Calu3 (cell line): ENCODE results near the gene MOSPD3. TPM values are rescaled to one million over a fixed set of nuclear protein-coding genes. Genes with fewer than 3 reads are reported as not detected.
A peak's percentile ranks its signal among the peaks of the same experiment; 100 is the strongest.

ENCODE experiments used
- BruUV-seq: library from RNA; stranded (reverse); fragments of 400-500 nt; replicated peaks from 2 replicates; lab custom pipeline; 2021; lab: Mats Ljungman, UMichigan
- CTCF ChIA-PET: fragments of 300-600 bp; sonication (Branson Sonifier 250); formaldehyde crosslinking; loops from one replicate; lab custom pipeline; 2022; ENCODE audit warnings: antibody characterized with exemption; lab: Charles Lee
- DNase-seq: peaks from one replicate; pipeline ENCODE4 v3.0.0; 2022
- H3K27ac Mint-ChIP-seq: one replicate; pipeline ENCODE4 v1.8.0; 2022; ENCODE audit warnings: mixed read lengths; ENCODE audit not compliant: unreplicated experiment
- H3K27me3 Mint-ChIP-seq: one replicate; pipeline ENCODE4 v1.8.0; 2022; ENCODE audit warnings: mixed read lengths; ENCODE audit not compliant: unreplicated experiment
- H3K36me3 Mint-ChIP-seq: one replicate; pipeline ENCODE4 v1.8.0; 2022; ENCODE audit warnings: mild to moderate bottlenecking, moderate library complexity, mixed read lengths; ENCODE audit not compliant: insufficient read depth, unreplicated experiment
- H3K4me1 Mint-ChIP-seq: one replicate; pipeline ENCODE4 v1.8.0; 2022; ENCODE audit warnings: mild to moderate bottlenecking, low read depth, mixed read lengths; ENCODE audit not compliant: unreplicated experiment
- H3K4me3 Mint-ChIP-seq: one replicate; pipeline ENCODE4 v1.8.0; 2022; ENCODE audit warnings: mild to moderate bottlenecking, low read depth, moderate library complexity, mixed read lengths; ENCODE audit not compliant: unreplicated experiment
- H3K9me3 Mint-ChIP-seq: one replicate; pipeline ENCODE4 v1.8.0; 2022; ENCODE audit warnings: low read depth, mixed read lengths; ENCODE audit not compliant: unreplicated experiment
- intact Hi-C: fragments of 100-400 bp; cut with micrococcal nuclease; formaldehyde crosslinking; loops from one replicate; pipeline ENCODE4 v1.10.0; 2022; ENCODE audit not compliant: unreplicated experiment
- total RNA-seq: library from RNA; stranded (reverse); gene quantifications from 2 replicates; pipeline ENCODE4 v1.2.3, GENCODE V29; 2022
- TF ChIP-seq, protein P1 (sequence below): fragments of 200-600 bp; IDR thresholded peaks from one replicate; pipeline ENCODE4 v1.8.0; 2022; ENCODE audit warnings: antibody characterized with exemption; ENCODE audit not compliant: unreplicated experiment

Gene MOSPD3
- total RNA-seq, 1 experiment from 2014 or later, result 11.7 TPM

DNA sequence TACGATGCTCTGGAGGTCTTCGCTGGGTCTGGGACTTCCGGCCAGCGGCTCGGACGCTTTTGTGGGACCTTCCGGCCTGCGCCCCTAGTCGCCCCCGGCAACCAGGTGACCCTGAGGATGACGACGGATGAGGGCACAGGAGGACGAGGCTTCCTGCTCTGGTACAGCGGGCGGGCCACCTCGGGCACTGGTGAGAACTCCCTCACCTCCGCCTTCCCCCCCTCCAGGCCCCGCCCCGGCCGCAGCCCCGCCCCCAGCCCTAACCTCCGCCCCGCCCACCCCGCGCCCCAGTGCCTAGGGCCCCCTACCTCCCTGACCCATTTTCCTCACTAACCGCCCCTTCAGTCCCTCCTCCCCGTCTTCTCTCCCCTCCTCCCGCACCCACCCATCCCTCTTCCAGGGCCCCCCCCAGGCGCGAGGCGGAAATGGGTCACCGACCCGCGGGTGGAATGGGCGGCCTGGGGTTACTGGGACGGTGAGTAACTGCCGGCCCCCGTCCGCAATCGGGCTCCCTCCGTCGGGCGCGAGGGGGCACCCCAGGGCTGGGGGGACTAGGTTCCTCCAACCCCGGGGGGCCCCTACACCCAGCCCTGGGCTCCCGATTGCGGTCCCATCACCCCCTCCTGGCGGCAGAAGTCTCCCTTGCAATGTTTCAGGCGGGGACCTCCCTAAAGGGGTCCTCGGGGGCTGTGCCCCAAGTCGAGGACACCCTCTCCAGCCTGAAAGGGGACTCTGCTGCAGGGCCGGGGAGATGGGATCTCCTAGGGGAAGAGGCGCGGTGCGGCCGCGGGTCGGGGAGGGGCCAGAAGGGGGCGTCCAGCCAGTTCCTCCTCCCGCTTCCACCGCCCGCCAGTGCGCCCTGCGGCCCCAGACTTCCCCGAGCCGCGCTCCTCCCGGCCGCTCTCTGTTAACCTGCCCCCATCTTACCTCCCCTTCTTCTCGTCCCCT is 8.0 kb upstream of the MOSPD3 start:
- H3K9me3 Mint-ChIP-seq, result no peaks in the 10 kb centered on the region
- H3K27me3 Mint-ChIP-seq, result no peaks in the 10 kb centered on the region
- TF ChIP-seq, protein P1, sequence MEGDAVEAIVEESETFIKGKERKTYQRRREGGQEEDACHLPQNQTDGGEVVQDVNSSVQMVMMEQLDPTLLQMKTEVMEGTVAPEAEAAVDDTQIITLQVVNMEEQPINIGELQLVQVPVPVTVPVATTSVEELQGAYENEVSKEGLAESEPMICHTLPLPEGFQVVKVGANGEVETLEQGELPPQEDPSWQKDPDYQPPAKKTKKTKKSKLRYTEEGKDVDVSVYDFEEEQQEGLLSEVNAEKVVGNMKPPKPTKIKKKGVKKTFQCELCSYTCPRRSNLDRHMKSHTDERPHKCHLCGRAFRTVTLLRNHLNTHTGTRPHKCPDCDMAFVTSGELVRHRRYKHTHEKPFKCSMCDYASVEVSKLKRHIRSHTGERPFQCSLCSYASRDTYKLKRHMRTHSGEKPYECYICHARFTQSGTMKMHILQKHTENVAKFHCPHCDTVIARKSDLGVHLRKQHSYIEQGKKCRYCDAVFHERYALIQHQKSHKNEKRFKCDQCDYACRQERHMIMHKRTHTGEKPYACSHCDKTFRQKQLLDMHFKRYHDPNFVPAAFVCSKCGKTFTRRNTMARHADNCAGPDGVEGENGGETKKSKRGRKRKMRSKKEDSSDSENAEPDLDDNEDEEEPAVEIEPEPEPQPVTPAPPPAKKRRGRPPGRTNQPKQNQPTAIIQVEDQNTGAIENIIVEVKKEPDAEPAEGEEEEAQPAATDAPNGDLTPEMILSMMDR, result peak; percentile 55
- no peak overlapping the region for H3K27ac Mint-ChIP-seq
- no TSS peak for BruUV-seq
- H3K36me3 Mint-ChIP-seq, result peaks cover 11% of the 10 kb centered on the region
- intact Hi-C loops, result no loop called here
- H3K4me3 Mint-ChIP-seq, result peak overlapping the region; percentile 74
- DNase-seq, result peak; percentile 77
- no peaks in the 10 kb centered on the region for H3K4me1 Mint-ChIP-seq
- CTCF ChIA-PET, result no interaction called here

DNA sequence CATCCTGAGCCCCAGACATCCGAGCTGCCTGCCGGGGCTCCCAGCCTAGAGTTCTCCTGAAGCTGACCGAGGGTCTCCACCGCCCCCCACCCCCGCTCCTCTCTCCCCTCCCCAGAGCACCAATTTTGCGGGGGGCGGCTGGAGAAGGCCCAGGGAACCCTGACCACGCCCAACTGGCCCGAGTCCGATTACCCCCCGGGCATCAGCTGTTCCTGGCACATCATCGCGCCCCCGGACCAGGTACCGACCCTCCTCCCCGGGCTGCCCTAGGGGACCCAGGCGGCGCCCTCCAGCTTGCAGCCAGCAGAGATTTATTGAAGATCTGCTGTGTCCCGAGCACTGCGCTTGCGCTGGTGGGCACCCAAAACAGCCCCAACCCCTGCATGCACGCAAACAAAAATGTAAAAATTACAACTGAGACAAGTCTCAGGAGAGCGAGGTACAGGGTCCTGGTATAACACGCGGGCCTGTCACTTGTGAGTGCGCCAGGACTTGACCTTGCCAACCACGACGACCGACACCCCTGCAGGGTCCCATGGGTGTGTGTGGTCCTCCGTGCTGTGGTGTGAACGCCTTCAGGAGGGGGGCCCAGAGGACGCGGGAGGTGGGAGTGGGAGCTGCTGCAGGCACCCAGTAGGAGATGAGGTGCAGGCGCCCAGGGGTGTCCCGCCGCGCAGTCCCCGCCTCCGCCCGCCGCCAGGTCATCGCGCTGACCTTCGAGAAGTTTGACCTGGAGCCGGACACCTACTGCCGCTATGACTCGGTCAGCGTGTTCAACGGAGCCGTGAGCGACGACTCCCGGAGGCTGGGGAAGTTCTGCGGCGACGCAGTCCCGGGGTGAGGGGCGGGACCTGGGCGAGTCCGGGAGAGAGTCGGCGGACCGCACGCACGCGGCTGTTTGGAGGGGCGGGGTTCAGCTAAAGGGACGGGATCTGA is 7.1 kb upstream of the MOSPD3 start:
- Mint-ChIP-seq H3K36me3 (peaks cover 11% of the 10 kb centered on the region), H3K4me3 (peak overlapping the region; percentile 74), H3K27me3 (no peaks in the 10 kb centered on the region), H3K4me1 (no peaks in the 10 kb centered on the region), H3K9me3 (no peaks in the 10 kb centered on the region), H3K27ac (no peak overlapping the region)
- intact Hi-C loops, result no loop called here
- BruUV-seq, result no TSS peak
- CTCF ChIA-PET, result no interaction called here
- TF ChIP-seq, protein P1, result no peak
- DNase-seq, result peak; percentile 37

DNA sequence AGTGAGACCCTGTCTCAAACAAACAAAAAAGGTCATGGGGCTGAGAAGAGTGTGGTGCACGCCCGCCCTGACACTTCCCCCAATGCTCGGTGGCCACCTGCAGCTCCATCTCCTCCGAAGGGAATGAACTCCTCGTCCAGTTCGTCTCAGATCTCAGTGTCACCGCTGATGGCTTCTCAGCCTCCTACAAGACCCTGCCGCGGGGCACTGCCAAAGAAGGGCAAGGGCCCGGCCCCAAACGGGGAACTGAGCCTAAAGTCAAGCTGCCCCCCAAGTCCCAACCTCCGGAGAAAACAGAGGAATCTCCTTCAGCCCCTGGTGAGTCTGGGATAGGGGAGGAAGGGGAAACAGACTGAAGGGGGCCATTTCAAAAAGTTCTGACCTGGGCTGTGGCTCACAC is 6.0 kb upstream of the MOSPD3 start:
- Mint-ChIP-seq H3K4me1 (no peaks in the 10 kb centered on the region), H3K36me3 (peaks cover 18% of the 10 kb centered on the region), H3K27ac (no peak overlapping the region), H3K4me3 (no peak overlapping the region), H3K27me3 (no peaks in the 10 kb centered on the region), H3K9me3 (no peaks in the 10 kb centered on the region)
- CTCF ChIA-PET, result no interaction called here
- BruUV-seq, result no TSS peak
- TF ChIP-seq, protein P1, result no peak
- intact Hi-C loops, result no loop called here
- no peak for DNase-seq

DNA sequence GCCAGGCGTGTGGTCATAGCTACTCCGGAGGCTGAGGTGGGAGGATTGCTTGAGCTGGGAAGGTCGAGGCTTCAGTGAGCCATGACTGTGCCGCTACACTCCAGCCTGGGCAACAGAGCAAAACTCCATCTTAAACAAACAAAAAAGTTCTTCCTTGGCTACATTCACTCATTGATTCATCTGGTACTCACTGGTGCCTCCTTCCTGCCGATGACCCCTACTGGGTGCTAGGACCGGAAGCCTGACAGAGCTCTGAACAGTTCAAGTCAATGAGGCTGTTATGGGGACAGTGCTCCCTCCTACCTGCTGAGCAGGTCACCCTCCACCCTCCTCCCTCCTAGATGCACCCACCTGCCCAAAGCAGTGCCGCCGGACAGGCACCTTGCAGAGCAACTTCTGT is 5.2 kb upstream of the MOSPD3 start:
- DNase-seq, result no peak
- no TSS peak for BruUV-seq
- Mint-ChIP-seq H3K9me3 (no peaks in the 10 kb centered on the region), H3K36me3 (peaks cover 26% of the 10 kb centered on the region), H3K4me3 (no peak overlapping the region), H3K27me3 (no peaks in the 10 kb centered on the region), H3K4me1 (no peaks in the 10 kb centered on the region), H3K27ac (no peak overlapping the region)
- CTCF ChIA-PET, result no interaction called here
- TF ChIP-seq, protein P1, result no peak
- intact Hi-C loops, result no loop called here
